H9 (cell line): ENCODE measurements around the gene PTPRN2. TPM values are rescaled to one million over a fixed set of nuclear protein-coding genes. Genes with fewer than 3 reads are reported as not detected.

Source experiments
- DNase-seq: peaks from one replicate; pipeline ENCODE4 v3.0.0-alpha.2; 2017
- H2AFZ ChIP-seq: one replicate; pipeline ENCODE4 v1.6.1; 2013; ENCODE audit warnings: mild to moderate bottlenecking, low read length, control low read depth, moderate library complexity
- H2AK5ac ChIP-seq: 2 replicates; pipeline ENCODE4 v1.6.1; 2013; ENCODE audit warnings: low read length, control low read depth, mixed read lengths; ENCODE audit not compliant: insufficient read length
- H2BK120ac ChIP-seq: one replicate; pipeline ENCODE4 v1.6.1; 2013; ENCODE audit warnings: low read depth, mild to moderate bottlenecking, low read length, control low read depth, inconsistent platforms; ENCODE audit not compliant: poor library complexity, severe bottlenecking
- H2BK12ac ChIP-seq: 2 replicates; pipeline ENCODE4 v1.6.1; 2013; ENCODE audit warnings: low read length, control low read depth, mixed read lengths, low read depth; ENCODE audit not compliant: insufficient read length
- H2BK15ac ChIP-seq: 2 replicates; pipeline ENCODE4 v1.6.1; 2013; ENCODE audit warnings: low read depth, low read length, control low read depth
- H2BK20ac ChIP-seq: one replicate; pipeline ENCODE4 v1.6.1; 2013; ENCODE audit warnings: low read depth, mild to moderate bottlenecking, low read length, control low read depth, inconsistent platforms; ENCODE audit not compliant: poor library complexity, severe bottlenecking
- H2BK5ac ChIP-seq: 2 replicates; pipeline ENCODE4 v1.6.1; 2013; ENCODE audit warnings: low read length, control low read depth, mixed read lengths; ENCODE audit not compliant: insufficient read length
- H3K14ac ChIP-seq: 2 replicates; pipeline ENCODE4 v1.6.1; 2013; ENCODE audit warnings: low read length, control low read depth; ENCODE audit not compliant: insufficient read depth
- H3K18ac ChIP-seq: 2 replicates; pipeline ENCODE4 v1.6.1; 2013; ENCODE audit warnings: low read depth, mild to moderate bottlenecking, mixed read lengths, low read length, control low read depth; ENCODE audit not compliant: insufficient read length
- H3K23ac ChIP-seq: 2 replicates; pipeline ENCODE4 v1.6.1; 2013; ENCODE audit warnings: low read length, control low read depth, mixed read lengths, low read depth; ENCODE audit not compliant: insufficient read length
- H3K23me2 ChIP-seq: 2 replicates; pipeline ENCODE4 v1.6.1; 2013; ENCODE audit warnings: low read depth, mild to moderate bottlenecking, mixed read lengths, low read length, control low read depth; ENCODE audit not compliant: insufficient read length, poor library complexity, severe bottlenecking
- H3K27ac ChIP-seq: 2 replicates; pipeline ENCODE4 v1.5.1; 2013; ENCODE audit warnings: low read length, control low read depth, mixed read lengths, low read depth; ENCODE audit not compliant: insufficient read length
- H3K27me3 ChIP-seq: 2 replicates; pipeline ENCODE4 v1.6.1; 2013; ENCODE audit warnings: low read length, control low read depth, inconsistent platforms; ENCODE audit not compliant: insufficient read depth
- H3K4ac ChIP-seq: 2 replicates; pipeline ENCODE4 v1.6.1; 2013; ENCODE audit warnings: low read depth, mild to moderate bottlenecking, control low read depth, inconsistent platforms, low read length, moderate library complexity
- H3K4me1 ChIP-seq: 2 replicates; pipeline ENCODE4 v1.6.1; 2013; ENCODE audit warnings: low read length, control low read depth, inconsistent platforms; ENCODE audit not compliant: insufficient read depth
- H3K4me2 ChIP-seq: 2 replicates; pipeline ENCODE4 v1.6.1; 2013; ENCODE audit warnings: low read length, control low read depth, mixed read lengths; ENCODE audit not compliant: insufficient read length, insufficient read depth
- H3K56ac ChIP-seq: 2 replicates; pipeline ENCODE4 v1.6.1; 2013; ENCODE audit warnings: low read depth, mild to moderate bottlenecking, mixed read lengths, low read length, control low read depth; ENCODE audit not compliant: insufficient read length
- H3K79me1 ChIP-seq: 2 replicates; pipeline ENCODE4 v1.6.1; 2013; ENCODE audit warnings: low read depth, mild to moderate bottlenecking, moderate library complexity, low read length, control low read depth, inconsistent platforms; ENCODE audit not compliant: insufficient read depth, poor library complexity, severe bottlenecking
- H3K79me2 ChIP-seq: 2 replicates; pipeline ENCODE4 v1.6.1; 2013; ENCODE audit warnings: low read length, control low read depth, inconsistent platforms; ENCODE audit not compliant: insufficient read depth
- H3K9ac ChIP-seq: 2 replicates; pipeline ENCODE4 v1.6.1; 2013; ENCODE audit warnings: low read length, control low read depth, mixed read lengths; ENCODE audit not compliant: insufficient read length; ENCODE audit errors: extremely low read depth
- H3K9me3 ChIP-seq: one replicate; pipeline ENCODE4 v1.6.1; 2013; ENCODE audit warnings: low read depth, low read length, inconsistent platforms; ENCODE audit not compliant: control insufficient read depth
- H3T11ph ChIP-seq: one replicate; pipeline ENCODE4 v1.6.1; 2013; ENCODE audit warnings: mild to moderate bottlenecking, low read length, control low read depth, inconsistent platforms
- H4K20me1 ChIP-seq: one replicate; pipeline ENCODE4 v1.6.1; 2013; ENCODE audit not compliant: control insufficient read depth, insufficient read length, insufficient read depth
- H4K5ac ChIP-seq: 2 replicates; pipeline ENCODE4 v1.6.1; 2013; ENCODE audit warnings: low read depth, mild to moderate bottlenecking, mixed read lengths, low read length, control low read depth; ENCODE audit not compliant: insufficient read length
- H4K8ac ChIP-seq: replicated peaks from 2 replicates; pipeline ENCODE4 v1.6.1; 2013; ENCODE audit warnings: low read length, control low read depth, mixed read lengths, low read depth; ENCODE audit not compliant: insufficient read length
- H4K91ac ChIP-seq: 2 replicates; pipeline ENCODE4 v1.6.1; 2013; ENCODE audit warnings: low read depth, mild to moderate bottlenecking, moderate library complexity, mixed read lengths, low read length, control low read depth; ENCODE audit not compliant: insufficient read length
- H3K27ac Mint-ChIP-seq, 3 experiments: 2 replicates in 2 of 3; 3 replicates in 1 of 3; pipeline ENCODE4 v1.8.0; 2020 to 2021; ENCODE audit warnings: mixed read lengths in 3 of 3, mild to moderate bottlenecking in 1 of 3, moderate library complexity in 1 of 3
- H3K27me3 Mint-ChIP-seq: 2 replicates; pipeline ENCODE4 v1.8.0; 2021; ENCODE audit warnings: low read depth, mild to moderate bottlenecking, moderate library complexity, mixed read lengths
- H3K36me3 Mint-ChIP-seq, 3 experiments: 2 replicates in 2 of 3; 3 replicates in 1 of 3; pipeline ENCODE4 v1.8.0; 2020 to 2021; ENCODE audit warnings: low read depth in 3 of 3, mixed read lengths in 3 of 3; ENCODE audit not compliant: insufficient read depth in 1 of 3
- H3K4me1 Mint-ChIP-seq, 2 experiments: 2 replicates each; pipeline ENCODE4 v1.8.0; 2020; ENCODE audit warnings: mixed read lengths in 2 of 2
- H3K4me3 Mint-ChIP-seq, 2 experiments: 2 replicates in 1 of 2; 3 replicates in 1 of 2; pipeline ENCODE4 v1.8.0; 2020 to 2021; ENCODE audit warnings: mild to moderate bottlenecking in 2 of 2, mixed read lengths in 2 of 2, moderate library complexity in 1 of 2
- H3K9me3 Mint-ChIP-seq, 2 experiments: 2 replicates in 1 of 2; 3 replicates in 1 of 2; pipeline ENCODE4 v1.8.0; 2020; ENCODE audit warnings: mild to moderate bottlenecking in 2 of 2, mixed read lengths in 2 of 2, moderate library complexity in 1 of 2
- WGBS: extraction: QIAGEN DNeasy Blood & Tissue Kit; methylation state at CpG from one replicate; pipeline ENCODE4 v1.1.7; 2013; ENCODE audit warnings: missing lambda C conversion rate, low lambda C conversion rate, mixed read lengths; ENCODE audit not compliant: insufficient read length; ENCODE audit errors: extremely low coverage; 5-methylcytosine and 5-hydroxymethylcytosine counted together
- total RNA-seq: library from RNA; stranded (reverse); gene quantifications from 2 replicates; pipeline ENCODE4 v1.2.1, GENCODE V29; 2021
- TF ChIP-seq, protein P1 (sequence below): fragments of 200-600 bp; sonication (generic); conservative IDR thresholded peaks from 3 replicates; pipeline ENCODE4 v1.8.0; 2021; ENCODE audit warnings: antibody characterized with exemption, mild to moderate bottlenecking

PTPRN2 gene
- total RNA-seq, 1 experiment from 2014 or later, result 5.2 TPM

DNA sequence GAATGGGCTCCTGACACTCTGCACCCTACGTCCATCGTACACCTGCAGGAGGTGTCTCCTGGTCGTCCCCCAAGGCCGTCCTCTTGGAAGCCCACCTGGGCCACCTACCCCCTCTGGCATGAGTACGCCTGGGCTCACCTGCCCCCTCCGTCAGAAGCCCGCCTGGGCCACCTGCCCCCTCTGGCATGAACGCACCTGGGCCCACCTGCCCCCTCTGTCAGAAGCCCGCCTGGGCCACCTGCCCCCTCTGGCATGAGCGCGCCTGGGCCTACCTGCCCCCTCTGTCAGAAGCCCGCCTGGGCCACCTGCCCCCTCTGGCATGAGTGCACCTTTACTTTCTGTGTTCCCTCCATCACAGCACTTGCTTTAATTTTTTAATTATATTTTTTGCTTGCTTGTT, 401.2 kb downstream of the PTPRN2 start:
- H3K27me3 Mint-ChIP-seq, result peaks cover 6% of the 10 kb centered on the region

More for the DNA sequence above, 401.2 kb downstream of the PTPRN2 start:
- H2BK120ac ChIP-seq, result no peak overlapping the region
- no peak overlapping the region for H4K5ac ChIP-seq
- no peak overlapping the region for H2BK20ac ChIP-seq
- H3K14ac ChIP-seq, result no peak overlapping the region
- peaks cover 7 to 8% of the 10 kb centered on the region in 2 experiments; a peak in 3 of 5 replicates for H3K9me3 Mint-ChIP-seq
- H2BK12ac ChIP-seq, result no peak overlapping the region
- no peak overlapping the region for H3K4me3 Mint-ChIP-seq
- no peaks in the 10 kb centered on the region for H3K79me1 ChIP-seq
- no peak overlapping the region for H2AFZ ChIP-seq
- TF ChIP-seq, protein P1, sequence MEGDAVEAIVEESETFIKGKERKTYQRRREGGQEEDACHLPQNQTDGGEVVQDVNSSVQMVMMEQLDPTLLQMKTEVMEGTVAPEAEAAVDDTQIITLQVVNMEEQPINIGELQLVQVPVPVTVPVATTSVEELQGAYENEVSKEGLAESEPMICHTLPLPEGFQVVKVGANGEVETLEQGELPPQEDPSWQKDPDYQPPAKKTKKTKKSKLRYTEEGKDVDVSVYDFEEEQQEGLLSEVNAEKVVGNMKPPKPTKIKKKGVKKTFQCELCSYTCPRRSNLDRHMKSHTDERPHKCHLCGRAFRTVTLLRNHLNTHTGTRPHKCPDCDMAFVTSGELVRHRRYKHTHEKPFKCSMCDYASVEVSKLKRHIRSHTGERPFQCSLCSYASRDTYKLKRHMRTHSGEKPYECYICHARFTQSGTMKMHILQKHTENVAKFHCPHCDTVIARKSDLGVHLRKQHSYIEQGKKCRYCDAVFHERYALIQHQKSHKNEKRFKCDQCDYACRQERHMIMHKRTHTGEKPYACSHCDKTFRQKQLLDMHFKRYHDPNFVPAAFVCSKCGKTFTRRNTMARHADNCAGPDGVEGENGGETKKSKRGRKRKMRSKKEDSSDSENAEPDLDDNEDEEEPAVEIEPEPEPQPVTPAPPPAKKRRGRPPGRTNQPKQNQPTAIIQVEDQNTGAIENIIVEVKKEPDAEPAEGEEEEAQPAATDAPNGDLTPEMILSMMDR, result no peak
- H3K27ac ChIP-seq, result no peak overlapping the region
- H3K27ac Mint-ChIP-seq, result no peak overlapping the region
- H4K91ac ChIP-seq, result no peak overlapping the region
- H3T11ph ChIP-seq, result no peak overlapping the region
- no peak overlapping the region for H3K4me2 ChIP-seq
- H4K20me1 ChIP-seq, result no peaks in the 10 kb centered on the region
- no peaks in the 10 kb centered on the region for H3K4me1 ChIP-seq
- H3K79me2 ChIP-seq, result no peaks in the 10 kb centered on the region
- no CpG with 5 or more reads among the region's 12 CpGs for WGBS
- no peak overlapping the region for H3K4ac ChIP-seq
- H3K36me3 Mint-ChIP-seq, result peaks cover 0 to 2% (median 0%) of the 10 kb centered on the region in 3 experiments; a peak in 3 of 7 replicates
- no peaks in the 10 kb centered on the region for H3K23me2 ChIP-seq
- H3K56ac ChIP-seq, result no peak overlapping the region
- H2AK5ac ChIP-seq, result no peak overlapping the region
- H2BK5ac ChIP-seq, result no peak overlapping the region
- no peak overlapping the region for H3K9ac ChIP-seq
- no peaks in the 10 kb centered on the region for H3K27me3 ChIP-seq
- no peak overlapping the region for H3K18ac ChIP-seq
- no peak overlapping the region for H4K8ac ChIP-seq
- no peak for DNase-seq
- peaks cover 3 to 4% of the 10 kb centered on the region in 2 experiments; a peak in 2 of 4 replicates for H3K4me1 Mint-ChIP-seq
- H3K23ac ChIP-seq, result no peak overlapping the region
- H3K9me3 ChIP-seq, result no peaks in the 10 kb centered on the region
- no peak overlapping the region for H2BK15ac ChIP-seq
